ENCODE measurements around the gene GAS6.
"Not testable (repeated sequence)": the region's sequence is repeated elsewhere in the genome, so short reads cannot be mapped to it uniquely, and the experiment has no call there.

The GAS6 gene

DNA sequence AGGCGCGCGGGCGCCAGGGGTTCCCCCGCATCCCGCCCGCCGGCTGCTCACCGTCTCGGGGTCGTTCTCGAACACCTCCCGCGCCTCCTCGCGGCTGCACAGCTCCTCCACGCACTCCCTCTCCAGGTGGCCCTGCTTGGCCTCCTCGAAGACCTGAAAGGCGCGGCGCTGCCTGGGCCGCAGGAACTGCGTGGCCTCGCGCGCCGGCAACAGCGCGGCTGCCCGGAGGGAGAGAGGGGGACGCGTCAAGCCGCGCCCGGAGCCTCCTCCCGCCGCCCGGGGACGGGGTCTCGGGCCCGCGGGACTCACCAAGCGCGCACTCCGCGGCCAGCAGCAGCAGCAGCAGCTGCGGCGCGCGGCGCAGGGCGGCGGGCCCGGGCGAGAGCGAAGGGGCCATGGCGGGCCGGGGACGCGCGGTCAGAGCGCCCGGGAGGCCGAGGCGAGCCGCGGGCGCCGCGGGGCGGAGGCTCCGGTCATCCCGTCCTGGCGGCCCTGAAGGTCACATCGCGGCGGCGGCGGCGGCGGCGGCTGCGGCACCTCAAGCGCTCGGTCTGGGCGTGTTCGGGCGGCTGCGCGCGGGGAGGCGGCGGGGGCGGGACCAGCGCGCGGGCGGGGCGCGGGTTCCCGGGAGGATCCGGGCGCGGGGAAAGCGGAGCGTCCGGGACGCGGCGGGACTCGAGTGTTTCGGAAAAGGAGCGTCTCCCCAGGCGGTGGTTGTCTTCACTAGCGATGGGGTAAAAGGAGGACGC lies at the start of gene GAS6:
GAS6 (minus strand) TSS at position 553 of the 749 bp plus-strand sequence; CDS start at position 397, 156 bp downstream.
- no peaks in the 10 kb centered on the region for H3K27me3 ChIP-seq (ENCODE audit: insufficient read depth, low read depth, severe bottlenecking)
- H3K27ac ChIP-seq = peak within 1 kb of the TSS; percentile 53
- H3K9me3 ChIP-seq (ENCODE audit: severe bottlenecking) = peaks cover 4% of the 10 kb centered on the region
- DNase-seq = peak; percentile 82
- TF ChIP-seq CTCF (IDR thresholded peaks at IDR 0.05; ENCODE audit: low read depth, low read length) = peak; percentile 63
- H3K36me3 ChIP-seq = peaks cover 10% of the 10 kb centered on the region; the same call in 1 of the 2 replicates
- peak within 1 kb of the TSS; percentile 60 for H3K4me3 ChIP-seq (ENCODE audit: low read depth, low read length)

DNA sequence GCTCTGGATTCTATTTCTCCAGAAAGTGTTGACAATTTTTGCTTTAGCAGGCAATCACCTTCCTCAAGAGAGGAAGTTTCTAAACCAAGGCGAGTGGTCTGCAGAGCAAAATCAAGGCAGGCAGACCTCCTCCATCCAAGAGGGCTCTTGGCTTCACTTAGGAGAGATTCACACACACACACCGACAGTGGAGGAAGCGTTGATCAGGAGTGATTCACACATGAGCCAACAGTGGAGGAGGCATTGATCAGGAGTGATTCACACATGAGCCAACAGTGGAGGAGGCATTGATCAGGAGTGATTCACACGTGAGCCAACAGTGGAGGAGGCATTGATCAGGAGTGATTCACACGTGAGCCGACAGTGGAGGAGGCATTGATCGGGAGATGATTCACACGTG lies 49.5 kb upstream of the GAS6 start:
- not testable (repeated sequence) for H3K4me3 ChIP-seq (ENCODE audit: low read depth, low read length); H3K36me3 ChIP-seq; H3K27me3 ChIP-seq (ENCODE audit: insufficient read depth, low read depth, severe bottlenecking); H3K27ac ChIP-seq; H3K9me3 ChIP-seq (ENCODE audit: severe bottlenecking); DNase-seq

DNA sequence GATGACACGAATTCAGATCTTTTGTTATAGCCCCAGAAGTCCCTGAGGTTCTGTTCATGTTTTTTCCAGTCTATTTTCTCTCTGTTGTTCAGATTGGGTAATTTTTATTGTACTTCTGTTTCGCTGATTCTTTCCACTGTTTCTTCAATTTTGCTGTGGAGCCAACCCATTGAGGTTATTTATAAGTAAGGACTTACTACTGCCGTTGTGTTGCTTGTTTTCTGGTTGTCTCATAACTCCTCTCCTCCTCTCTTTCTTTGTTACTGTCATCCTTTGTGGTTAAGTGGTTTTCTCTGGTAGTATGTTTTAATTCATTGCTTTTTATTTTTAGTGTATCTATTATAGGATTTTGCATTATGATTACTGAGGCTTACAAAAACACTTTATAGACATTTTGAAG lies 48.7 kb upstream of the GAS6 start:
- TF ChIP-seq CTCF (IDR thresholded peaks at IDR 0.05; ENCODE audit: low read depth, low read length) = no peak
- no peaks in the 10 kb centered on the region for H3K9me3 ChIP-seq (ENCODE audit: severe bottlenecking)
- no peaks in the 10 kb centered on the region for H3K36me3 ChIP-seq
- no peak overlapping the region for H3K27ac ChIP-seq
- DNase-seq = no peak
- H3K27me3 ChIP-seq (ENCODE audit: insufficient read depth, low read depth, severe bottlenecking) = no peaks in the 10 kb centered on the region
- no peak overlapping the region for H3K4me3 ChIP-seq (ENCODE audit: low read depth, low read length)

GRCh38 chr13:113907635-113908617 lies 44.0 kb upstream of the GAS6 start:
- peak; percentile 71 for DNase-seq
- Histone ChIP-seq H3K4me3 (ENCODE audit: low read depth, low read length) (peak overlapping the region; percentile 15), H3K27ac (peak overlapping the region; percentile 6; the same call in 1 of the 2 replicates)

GRCh38 chr13:113906571-113906970 lies 42.7 kb upstream of the GAS6 start:
- no peak for TF ChIP-seq CTCF (IDR thresholded peaks at IDR 0.05; ENCODE audit: low read depth, low read length)
- H3K9me3 ChIP-seq (ENCODE audit: severe bottlenecking) = no peaks in the 10 kb centered on the region
- no peak for DNase-seq
- H3K36me3 ChIP-seq = no peaks in the 10 kb centered on the region
- no peaks in the 10 kb centered on the region for H3K27me3 ChIP-seq (ENCODE audit: insufficient read depth, low read depth, severe bottlenecking)
- no peak overlapping the region for H3K27ac ChIP-seq
- H3K4me3 ChIP-seq (ENCODE audit: low read depth, low read length) = no peak overlapping the region

More at GRCh38 chr13:113907635-113908617, 44.0 kb upstream of the GAS6 start:
- no peak for TF ChIP-seq CTCF (IDR thresholded peaks at IDR 0.05; ENCODE audit: low read depth, low read length)
- no peaks in the 10 kb centered on the region for H3K9me3 ChIP-seq (ENCODE audit: severe bottlenecking)
- H3K27me3 ChIP-seq (ENCODE audit: insufficient read depth, low read depth, severe bottlenecking) = no peaks in the 10 kb centered on the region
- H3K36me3 ChIP-seq = no peaks in the 10 kb centered on the region

- DNase-seq = no peak
- H3K4me3 ChIP-seq (ENCODE audit: low read depth, low read length) = no peak overlapping the region
- no peak overlapping the region for H3K27ac ChIP-seq
- no peaks in the 10 kb centered on the region for H3K27me3 ChIP-seq (ENCODE audit: insufficient read depth, low read depth, severe bottlenecking)
- no peaks in the 10 kb centered on the region for H3K9me3 ChIP-seq (ENCODE audit: severe bottlenecking)
- no peaks in the 10 kb centered on the region for H3K36me3 ChIP-seq
- no peak for TF ChIP-seq CTCF (IDR thresholded peaks at IDR 0.05; ENCODE audit: low read depth, low read length)
Measured at GRCh38 chr13:113905942-113906341, 42.1 kb upstream of the GAS6 start.

All from WERI-Rb-1 (cell line).